ENCODE results near the gene MLLT6.
"Not testable (repeated sequence)": the region's sequence is repeated elsewhere in the genome, so short reads cannot be mapped to it uniquely, and the experiment has no call there.

The MLLT6 gene

GRCh38 chr17:38725066-38725465 is 20.0 kb downstream of the MLLT6 start:
- no peaks in the 10 kb centered on the region for H3K9me3 ChIP-seq (ENCODE audit: insufficient read depth, low read depth, low read length)
- peaks cover 35% of the 10 kb centered on the region for H3K27me3 ChIP-seq (ENCODE audit: insufficient read depth, low read length)
- no peak overlapping the region for H3K27ac ChIP-seq (ENCODE audit: low read length)
- H3K36me3 ChIP-seq (ENCODE audit: insufficient read depth, low read depth, low read length), result no peaks in the 10 kb centered on the region
- H3K4me3 ChIP-seq (ENCODE audit: low read length), result no peak overlapping the region
- no peaks in the 10 kb centered on the region for H3K4me1 ChIP-seq (ENCODE audit: insufficient read depth, low read length)
- no peak overlapping the region for H3K9ac ChIP-seq (ENCODE audit: low read depth, low read length)

GRCh38 chr17:38726145-38726544 is 21.1 kb downstream of the MLLT6 start:
- H3K4me3 ChIP-seq (ENCODE audit: low read length); H3K9me3 ChIP-seq (ENCODE audit: insufficient read depth, low read depth, low read length); H3K9ac ChIP-seq (ENCODE audit: low read depth, low read length); H3K27ac ChIP-seq (ENCODE audit: low read length); H3K4me1 ChIP-seq (ENCODE audit: insufficient read depth, low read length); H3K36me3 ChIP-seq (ENCODE audit: insufficient read depth, low read depth, low read length): not testable (repeated sequence)
- H3K27me3 ChIP-seq (ENCODE audit: insufficient read depth, low read length), result peaks cover 26% of the 10 kb centered on the region

- Histone ChIP-seq H3K36me3 (ENCODE audit: insufficient read depth, low read depth, low read length) (peaks cover 2% of the 10 kb centered on the region; the same call in 1 of the 2 replicates), H3K27me3 (ENCODE audit: insufficient read depth, low read length) (peaks cover 21% of the 10 kb centered on the region), H3K4me1 (ENCODE audit: insufficient read depth, low read length) (no peaks in the 10 kb centered on the region), H3K9me3 (ENCODE audit: insufficient read depth, low read depth, low read length) (no peaks in the 10 kb centered on the region), H3K9ac (ENCODE audit: low read depth, low read length) (no peak overlapping the region), H3K4me3 (ENCODE audit: low read length) (no peak overlapping the region), H3K27ac (ENCODE audit: low read length) (no peak overlapping the region)
Measured at GRCh38 chr17:38727736-38728135, 22.7 kb downstream of the MLLT6 start.

GRCh38 chr17:38728290-38728831 is 23.3 kb downstream of the MLLT6 start:
- H3K9me3 ChIP-seq (ENCODE audit: insufficient read depth, low read depth, low read length), result no peaks in the 10 kb centered on the region
- no peaks in the 10 kb centered on the region for H3K4me1 ChIP-seq (ENCODE audit: insufficient read depth, low read length)
- no peak overlapping the region for H3K9ac ChIP-seq (ENCODE audit: low read depth, low read length)
- H3K27me3 ChIP-seq (ENCODE audit: insufficient read depth, low read length), result peaks cover 21% of the 10 kb centered on the region
- H3K4me3 ChIP-seq (ENCODE audit: low read length), result no peak overlapping the region
- H3K36me3 ChIP-seq (ENCODE audit: insufficient read depth, low read depth, low read length), result peaks cover 9% of the 10 kb centered on the region
- H3K27ac ChIP-seq (ENCODE audit: low read length), result no peak overlapping the region

GRCh38 chr17:38729368-38729885 is 24.4 kb downstream of the MLLT6 start:
- Histone ChIP-seq H3K4me3 (ENCODE audit: low read length) (peak overlapping the region; percentile 69), H3K9ac (ENCODE audit: low read depth, low read length) (peak overlapping the region; percentile 56; the same call in 1 of the 2 replicates), H3K27ac (ENCODE audit: low read length) (no peak overlapping the region), H3K9me3 (ENCODE audit: insufficient read depth, low read depth, low read length) (no peaks in the 10 kb centered on the region), H3K4me1 (ENCODE audit: insufficient read depth, low read length) (no peaks in the 10 kb centered on the region), H3K27me3 (ENCODE audit: insufficient read depth, low read length) (peaks cover 21% of the 10 kb centered on the region), H3K36me3 (ENCODE audit: insufficient read depth, low read depth, low read length) (peaks cover 19% of the 10 kb centered on the region)

- no peaks in the 10 kb centered on the region for H3K4me1 ChIP-seq (ENCODE audit: insufficient read depth, low read length)
- peaks cover 23% of the 10 kb centered on the region for H3K36me3 ChIP-seq (ENCODE audit: insufficient read depth, low read depth, low read length)
- H3K27ac ChIP-seq (ENCODE audit: low read length), result no peak within 1 kb of the TSS
- H3K4me3 ChIP-seq (ENCODE audit: low read length), result peak within 1 kb of the TSS; percentile 85
- H3K27me3 ChIP-seq (ENCODE audit: insufficient read depth, low read length), result peaks cover 21% of the 10 kb centered on the region
- H3K9me3 ChIP-seq (ENCODE audit: insufficient read depth, low read depth, low read length), result no peaks in the 10 kb centered on the region
- peak within 1 kb of the TSS; percentile 77; the same call in 1 of the 2 replicates for H3K9ac ChIP-seq (ENCODE audit: low read depth, low read length)
Measured at GRCh38 chr17:38729886-38730525, 24.9 kb downstream of the MLLT6 start, which contains the start of gene CISD3. Gene CISD3, plus strand, starts transcription at chr17:38730341. Its CDS starts 18 bp downstream, at chr17:38730359.

- peaks cover 21% of the 10 kb centered on the region for H3K27me3 ChIP-seq (ENCODE audit: insufficient read depth, low read length)
- peak overlapping the region; percentile 77; the same call in 1 of the 2 replicates for H3K9ac ChIP-seq (ENCODE audit: low read depth, low read length)
- H3K36me3 ChIP-seq (ENCODE audit: insufficient read depth, low read depth, low read length), result peaks cover 29% of the 10 kb centered on the region
- H3K9me3 ChIP-seq (ENCODE audit: insufficient read depth, low read depth, low read length), result no peaks in the 10 kb centered on the region
- peak overlapping the region; percentile 85 for H3K4me3 ChIP-seq (ENCODE audit: low read length)
- no peaks in the 10 kb centered on the region for H3K4me1 ChIP-seq (ENCODE audit: insufficient read depth, low read length)
- H3K27ac ChIP-seq (ENCODE audit: low read length), result no peak overlapping the region
Measured at GRCh38 chr17:38730526-38731379, 25.7 kb downstream of the MLLT6 start.

GRCh38 chr17:38731526-38732294 is 26.6 kb downstream of the MLLT6 start:
- H3K4me1 ChIP-seq (ENCODE audit: insufficient read depth, low read length), result no peaks in the 10 kb centered on the region
- H3K27ac ChIP-seq (ENCODE audit: low read length), result no peak overlapping the region
- peaks cover 21% of the 10 kb centered on the region for H3K27me3 ChIP-seq (ENCODE audit: insufficient read depth, low read length)
- peak overlapping the region; percentile 77; the same call in 1 of the 2 replicates for H3K9ac ChIP-seq (ENCODE audit: low read depth, low read length)
- 0 out of 2 replicates have a peak overlapping the region, but pooled peaks have one; percentile 85 for H3K4me3 ChIP-seq (ENCODE audit: low read length)
- H3K9me3 ChIP-seq (ENCODE audit: insufficient read depth, low read depth, low read length), result no peaks in the 10 kb centered on the region
- peaks cover 35% of the 10 kb centered on the region for H3K36me3 ChIP-seq (ENCODE audit: insufficient read depth, low read depth, low read length)

- Histone ChIP-seq H3K4me1 (ENCODE audit: insufficient read depth, low read length) (no peaks in the 10 kb centered on the region), H3K27ac (ENCODE audit: low read length) (no peak overlapping the region), H3K9me3 (ENCODE audit: insufficient read depth, low read depth, low read length) (no peaks in the 10 kb centered on the region), H3K36me3 (ENCODE audit: insufficient read depth, low read depth, low read length) (peaks cover 44% of the 10 kb centered on the region), H3K4me3 (ENCODE audit: low read length) (no peak overlapping the region), H3K9ac (ENCODE audit: low read depth, low read length) (no peak overlapping the region), H3K27me3 (ENCODE audit: insufficient read depth, low read length) (peaks cover 21% of the 10 kb centered on the region)
Measured at GRCh38 chr17:38732376-38733281, 27.6 kb downstream of the MLLT6 start.

- Histone ChIP-seq H3K9ac (ENCODE audit: low read depth, low read length) (no peak overlapping the region), H3K27ac (ENCODE audit: low read length) (no peak overlapping the region), H3K36me3 (ENCODE audit: insufficient read depth, low read depth, low read length) (peaks cover 52% of the 10 kb centered on the region), H3K4me3 (ENCODE audit: low read length) (no peak overlapping the region), H3K27me3 (ENCODE audit: insufficient read depth, low read length) (peaks cover 13% of the 10 kb centered on the region), H3K4me1 (ENCODE audit: insufficient read depth, low read length) (no peaks in the 10 kb centered on the region), H3K9me3 (ENCODE audit: insufficient read depth, low read depth, low read length) (no peaks in the 10 kb centered on the region)
Measured at GRCh38 chr17:38733282-38733981, 28.4 kb downstream of the MLLT6 start.
